GM06990 (cell line): Measurements from ENCODE around the gene AURKA.
"Not testable (repeated sequence)": the region's sequence is repeated elsewhere in the genome, so short reads cannot be mapped to it uniquely, and the experiment has no call there.

Experiments
- DNase-seq: peaks from one replicate; pipeline ENCODE4 v3.0.0-alpha.2; 2011; ENCODE audit not compliant: insufficient read length; ENCODE audit errors: extremely low read depth
- H3K27me3 ChIP-seq: replicated peaks from 2 replicates; pipeline ENCODE4 v1.6.0; 2011; ENCODE audit warnings: low read length; ENCODE audit not compliant: control insufficient read depth, insufficient read depth
- H3K36me3 ChIP-seq: 2 replicates; pipeline ENCODE4 v1.5.1; 2011; ENCODE audit warnings: low read length; ENCODE audit not compliant: control insufficient read depth, insufficient read depth
- H3K4me3 ChIP-seq: replicated peaks from 2 replicates; pipeline ENCODE4 v1.5.1; 2011; ENCODE audit warnings: low read depth, mild to moderate bottlenecking, control low read depth, low read length
- CTCF ChIP-seq: IDR thresholded peaks from 2 replicates; pipeline ENCODE4 v1.5.1; 2011; ENCODE audit warnings: low read length, control low read depth, mild to moderate bottlenecking, inconsistent platforms; ENCODE audit not compliant: insufficient read depth, poor library complexity, severe bottlenecking

Gene AURKA

GRCh38 chr20:56392881-56393482 is 967 bp upstream of the AURKA start:
- peaks cover 13% of the 10 kb centered on the region for H3K36me3 ChIP-seq
- H3K27me3 ChIP-seq: no peaks in the 10 kb centered on the region
- peak overlapping the region; percentile 87 for H3K4me3 ChIP-seq
- DNase-seq: no peak
- no peak for TF ChIP-seq CTCF

GRCh38 chr20:56391596-56392131 is 351 bp downstream of the AURKA start:
- no peak for TF ChIP-seq CTCF
- DNase-seq: peak; percentile 4
- Histone ChIP-seq H3K27me3 (no peaks in the 10 kb centered on the region), H3K4me3 (peak overlapping the region; percentile 87), H3K36me3 (peaks cover 9% of the 10 kb centered on the region)

GRCh38 chr20:56391037-56391436 is 978 bp downstream of the AURKA start:
- H3K27me3 ChIP-seq: no peaks in the 10 kb centered on the region
- TF ChIP-seq CTCF: no peak
- no peak for DNase-seq
- H3K36me3 ChIP-seq: peaks cover 10% of the 10 kb centered on the region
- H3K4me3 ChIP-seq: peak overlapping the region; percentile 87

- Histone ChIP-seq H3K4me3 (peak overlapping the region; percentile 87), H3K36me3 (peaks cover 11% of the 10 kb centered on the region)
- not testable (repeated sequence) for DNase-seq, H3K27me3 ChIP-seq
Observed at GRCh38 chr20:56390396-56390795, 1.6 kb downstream of the AURKA start.

GRCh38 chr20:56389807-56390206 is 2.2 kb downstream of the AURKA start:
- Histone ChIP-seq H3K36me3 (peaks cover 11% of the 10 kb centered on the region), H3K27me3 (no peaks in the 10 kb centered on the region), H3K4me3 (no peak overlapping the region)
- DNase-seq: no peak
- TF ChIP-seq CTCF: no peak

GRCh38 chr20:56388882-56389281 is 3.1 kb downstream of the AURKA start:
- no peak for TF ChIP-seq CTCF
- Histone ChIP-seq H3K4me3 (no peak overlapping the region), H3K27me3 (no peaks in the 10 kb centered on the region), H3K36me3 (peaks cover 14% of the 10 kb centered on the region)
- no peak for DNase-seq
